ENCODE measurements around the gene CSMD2.

CSMD2 gene

GRCh38 chr1:33735624-33736023, 429.4 kb downstream of the CSMD2 start:
- Histone ChIP-seq H3K9me3 (ENCODE audit: severe bottlenecking) (peaks cover 4% of the 10 kb centered on the region), H3K27ac (no peak overlapping the region), H3K36me3 (no peaks in the 10 kb centered on the region), H3K4me3 (ENCODE audit: low read depth, low read length) (no peak overlapping the region), H3K27me3 (ENCODE audit: insufficient read depth, low read depth, severe bottlenecking) (peaks cover 91% of the 10 kb centered on the region)
- no peak for TF ChIP-seq CTCF (IDR thresholded peaks at IDR 0.05; ENCODE audit: low read depth, low read length)
- no peak for DNase-seq

- Histone ChIP-seq H3K27ac (no peak overlapping the region), H3K4me3 (ENCODE audit: low read depth, low read length) (no peak overlapping the region), H3K27me3 (ENCODE audit: insufficient read depth, low read depth, severe bottlenecking) (peaks cover 78% of the 10 kb centered on the region), H3K9me3 (ENCODE audit: severe bottlenecking) (no peaks in the 10 kb centered on the region), H3K36me3 (no peaks in the 10 kb centered on the region)
- no peak for DNase-seq
- TF ChIP-seq CTCF (IDR thresholded peaks at IDR 0.05; ENCODE audit: low read depth, low read length): no peak
Measured at GRCh38 chr1:33727310-33727709, 437.7 kb downstream of the CSMD2 start.

DNA sequence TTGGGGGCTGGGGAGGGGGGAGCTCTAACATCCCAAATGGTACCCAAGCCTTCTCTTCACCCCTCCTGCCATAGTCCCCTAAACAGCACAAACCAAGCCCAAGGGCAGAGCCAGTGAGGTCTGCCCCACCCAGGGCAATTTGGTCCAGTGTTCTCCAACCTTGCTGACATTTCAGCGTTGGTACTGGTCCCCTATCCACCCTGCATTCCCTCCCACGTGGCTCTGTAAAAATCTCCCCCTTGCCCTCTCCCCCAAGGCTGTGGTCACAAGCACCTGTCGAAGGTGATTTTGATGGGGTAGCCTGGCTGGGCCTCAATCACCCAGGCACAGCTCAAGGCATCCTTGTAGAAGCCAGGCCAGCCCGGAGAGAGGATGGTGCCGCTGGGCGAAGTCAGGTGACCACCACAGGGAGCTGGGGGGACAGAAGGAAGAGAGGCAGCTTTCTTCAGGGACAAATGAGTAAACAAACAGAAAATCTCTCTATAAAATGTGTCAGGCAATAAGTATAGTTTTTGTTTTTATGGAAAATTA, 438.7 kb downstream of the CSMD2 start:
- Histone ChIP-seq H3K9me3 (ENCODE audit: severe bottlenecking) (no peaks in the 10 kb centered on the region), H3K4me3 (ENCODE audit: low read depth, low read length) (no peak overlapping the region), H3K36me3 (no peaks in the 10 kb centered on the region), H3K27me3 (ENCODE audit: insufficient read depth, low read depth, severe bottlenecking) (peaks cover 78% of the 10 kb centered on the region), H3K27ac (no peak overlapping the region)
- no peak for TF ChIP-seq CTCF (IDR thresholded peaks at IDR 0.05; ENCODE audit: low read depth, low read length)
- DNase-seq: no peak

- no peaks in the 10 kb centered on the region for H3K9me3 ChIP-seq (ENCODE audit: severe bottlenecking)
- peaks cover 78% of the 10 kb centered on the region for H3K27me3 ChIP-seq (ENCODE audit: insufficient read depth, low read depth, severe bottlenecking)
- H3K27ac ChIP-seq: no peak overlapping the region
- H3K4me3 ChIP-seq (ENCODE audit: low read depth, low read length): no peak overlapping the region
- DNase-seq: no peak
- no peak for TF ChIP-seq CTCF (IDR thresholded peaks at IDR 0.05; ENCODE audit: low read depth, low read length)
- no peaks in the 10 kb centered on the region for H3K36me3 ChIP-seq
Measured at GRCh38 chr1:33725556-33726160, 439.4 kb downstream of the CSMD2 start.

GRCh38 chr1:33725037-33725436, 440.0 kb downstream of the CSMD2 start:
- no peak overlapping the region for H3K27ac ChIP-seq
- peaks cover 80% of the 10 kb centered on the region for H3K27me3 ChIP-seq (ENCODE audit: insufficient read depth, low read depth, severe bottlenecking)
- no peak overlapping the region for H3K4me3 ChIP-seq (ENCODE audit: low read depth, low read length)
- H3K9me3 ChIP-seq (ENCODE audit: severe bottlenecking): no peaks in the 10 kb centered on the region
- no peaks in the 10 kb centered on the region for H3K36me3 ChIP-seq
- no peak for TF ChIP-seq CTCF (IDR thresholded peaks at IDR 0.05; ENCODE audit: low read depth, low read length)
- no peak for DNase-seq

DNA sequence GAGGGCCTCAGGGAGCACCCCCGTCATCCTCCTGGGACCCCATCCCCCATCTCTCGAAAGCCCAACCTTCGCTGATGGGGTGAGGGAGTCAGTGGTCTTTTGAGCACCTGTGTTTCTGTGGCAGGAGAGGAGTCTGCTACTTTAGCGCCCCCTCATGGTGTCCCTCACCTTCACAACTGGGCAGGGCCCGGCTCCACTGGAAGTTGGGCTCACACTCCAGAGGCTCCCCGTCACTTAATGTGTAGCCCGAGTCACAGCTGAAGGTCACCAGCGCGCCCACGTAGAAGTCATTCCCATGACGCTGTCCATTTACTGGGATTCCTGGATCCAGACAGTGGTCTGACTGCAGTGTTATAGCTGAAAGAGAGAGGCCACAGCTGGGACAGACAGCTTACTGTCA, 440.7 kb downstream of the CSMD2 start:
- Histone ChIP-seq H3K27me3 (ENCODE audit: insufficient read depth, low read depth, severe bottlenecking) (peaks cover 82% of the 10 kb centered on the region), H3K27ac (no peak overlapping the region), H3K9me3 (ENCODE audit: severe bottlenecking) (no peaks in the 10 kb centered on the region), H3K36me3 (no peaks in the 10 kb centered on the region), H3K4me3 (ENCODE audit: low read depth, low read length) (no peak overlapping the region)
- no peak for TF ChIP-seq CTCF (IDR thresholded peaks at IDR 0.05; ENCODE audit: low read depth, low read length)
- no peak for DNase-seq

Measured in WERI-Rb-1 (cell line).